Measurements from ENCODE around the gene PRDM11.
"Not testable (repeated sequence)": the region's sequence is repeated elsewhere in the genome, so short reads cannot be mapped to it uniquely, and the experiment has no call there.

The PRDM11 gene

GRCh38 chr11:45229401-45230020 is 83.1 kb downstream of the PRDM11 start:
- DNase-seq (ENCODE audit: low read depth in 4 of 4, low spot score in 1 of 4), result no peak

- DNase-seq (ENCODE audit: low read depth in 4 of 4, low spot score in 1 of 4), result no peak
These were observed 86.1 kb downstream of the PRDM11 start for GRCh38 chr11:45232341-45233080.

GRCh38 chr11:45233121-45233803 is 86.8 kb downstream of the PRDM11 start:
- peak; percentile 12 to 54 (median 44) for DNase-seq (ENCODE audit: low read depth in 4 of 4, low spot score in 1 of 4)

- DNase-seq (ENCODE audit: low read depth in 4 of 4, low spot score in 1 of 4), result no peak
These were observed 87.3 kb downstream of the PRDM11 start for GRCh38 chr11:45233804-45234170.

- no peak for DNase-seq (ENCODE audit: low read depth in 4 of 4, low spot score in 1 of 4)
These were observed 88.0 kb downstream of the PRDM11 start for GRCh38 chr11:45234306-45235006.

GRCh38 chr11:45237711-45238315 is 91.4 kb downstream of the PRDM11 start:
- no peak for DNase-seq (ENCODE audit: low read depth in 4 of 4, low spot score in 1 of 4)

GRCh38 chr11:45238724-45239123 is 92.3 kb downstream of the PRDM11 start:
- DNase-seq (ENCODE audit: low read depth in 4 of 4, low spot score in 1 of 4), result no peak

GRCh38 chr11:45239733-45240132 is 93.3 kb downstream of the PRDM11 start:
- no peak for DNase-seq (ENCODE audit: low read depth in 4 of 4, low spot score in 1 of 4)

- DNase-seq (ENCODE audit: low read depth in 4 of 4, low spot score in 1 of 4), result no peak
These were observed 97.5 kb downstream of the PRDM11 start for GRCh38 chr11:45243967-45244366.

- DNase-seq (ENCODE audit: low read depth in 4 of 4, low spot score in 1 of 4), result no peak
These were observed 99.0 kb downstream of the PRDM11 start for GRCh38 chr11:45245218-45246045.

GRCh38 chr11:45246241-45246640 is 99.8 kb downstream of the PRDM11 start:
- DNase-seq (ENCODE audit: low read depth in 4 of 4, low spot score in 1 of 4), result no peak

GRCh38 chr11:45247433-45247832 is 101.0 kb downstream of the PRDM11 start:
- DNase-seq (ENCODE audit: low read depth in 4 of 4, low spot score in 1 of 4), result no peak

- no peak for DNase-seq (ENCODE audit: low read depth in 4 of 4, low spot score in 1 of 4)
These were observed 102.1 kb downstream of the PRDM11 start for GRCh38 chr11:45248501-45249011.

- DNase-seq (ENCODE audit: low read depth in 4 of 4, low spot score in 1 of 4), result not testable (repeated sequence)
These were observed 102.9 kb downstream of the PRDM11 start for GRCh38 chr11:45249372-45249771.

- no peak for DNase-seq (ENCODE audit: low read depth in 4 of 4, low spot score in 1 of 4)
These were observed 103.7 kb downstream of the PRDM11 start for GRCh38 chr11:45250035-45250718.

- DNase-seq (ENCODE audit: low read depth in 4 of 4, low spot score in 1 of 4), result peak in 2 of 4 experiments; percentile 5 to 19
These were observed 105.9 kb downstream of the PRDM11 start for GRCh38 chr11:45252134-45252856.

- no peak for DNase-seq (ENCODE audit: low read depth in 4 of 4, low spot score in 1 of 4)
These were observed 106.4 kb downstream of the PRDM11 start for GRCh38 chr11:45252877-45253276.

GRCh38 chr11:45253640-45254039 is 107.2 kb downstream of the PRDM11 start:
- DNase-seq (ENCODE audit: low read depth in 4 of 4, low spot score in 1 of 4), result no peak

GRCh38 chr11:45254070-45254469 is 107.6 kb downstream of the PRDM11 start:
- no peak for DNase-seq (ENCODE audit: low read depth in 4 of 4, low spot score in 1 of 4)
